Measurements from ENCODE around the gene ZFAND3. TPM values are rescaled to one million over a fixed set of nuclear protein-coding genes. Genes with fewer than 3 reads are reported as not detected.

Gene ZFAND3
- polyA plus RNA-seq, 3 donors, result 11.5 to 21.1 (median 11.7) TPM

DNA sequence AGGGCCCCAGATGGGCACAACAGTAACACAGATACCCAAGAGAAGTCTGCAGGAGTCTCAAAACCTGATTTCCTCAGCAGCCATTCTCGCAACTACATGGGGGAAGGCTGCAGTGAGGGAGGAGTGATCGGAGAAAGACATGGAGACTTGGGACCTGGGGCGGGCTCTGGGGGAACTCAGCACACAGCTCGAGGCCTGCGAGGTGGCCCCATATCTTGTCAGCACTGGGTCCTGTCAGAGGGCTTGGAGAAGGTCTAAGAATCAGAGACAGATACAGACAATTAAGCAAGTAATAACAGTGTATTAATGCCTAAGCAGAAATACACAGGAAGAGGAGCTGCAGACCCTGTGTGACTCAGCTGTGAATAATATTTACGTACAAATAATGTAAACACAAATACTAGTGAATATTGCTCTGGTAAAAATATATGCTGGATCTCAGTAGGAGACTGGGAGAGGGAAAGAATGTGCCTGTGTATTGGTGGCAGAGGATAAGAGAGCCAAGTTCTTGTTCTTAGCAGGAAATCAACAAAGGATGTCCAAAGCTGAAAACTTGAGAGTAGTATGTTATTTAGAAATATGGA lies 336.2 kb downstream of the ZFAND3 start:
- Histone ChIP-seq H3K36me3 (replicated peaks in 1 of 2; ENCODE audit: control insufficient read depth in 1 of 2, insufficient read depth in 2 of 2, low read length in 2 of 2) (peaks cover 12 to 34% of the 10 kb centered on the region in 2 donors), H3K4me2 (replicated peaks; ENCODE audit: extremely low read depth, low read length, poor library complexity, severe bottlenecking) (no peak overlapping the region), H3K9ac (ENCODE audit: insufficient read depth, low read length, poor library complexity, severe bottlenecking) (peak overlapping the region; percentile 25), H4K20me1 (ENCODE audit: insufficient read depth, low read length) (peaks cover 71% of the 10 kb centered on the region), H3K79me2 (ENCODE audit: insufficient read depth, low read length) (no peaks in the 10 kb centered on the region), H3K4me3 (replicated peaks in 1 of 3; ENCODE audit: low read depth in 2 of 3, low read length in 3 of 3) (no peak overlapping the region), H3K4me1 (ENCODE audit: control insufficient read depth in 1 of 2, insufficient read depth in 2 of 2, low read length in 2 of 2) (peaks cover 13 to 16% of the 10 kb centered on the region in 2 donors), H2AFZ (ENCODE audit: insufficient read depth, low read depth, low read length, poor library complexity, severe bottlenecking) (no peak overlapping the region), H3K27me3 (ENCODE audit: control insufficient read depth in 2 of 2, insufficient read depth in 2 of 2, low read length in 2 of 2) (no peaks in the 10 kb centered on the region), H3K9me3 (replicated peaks in 1 of 2; ENCODE audit: control insufficient read depth in 1 of 2, insufficient read depth in 1 of 2, low read length in 2 of 2) (no peaks in the 10 kb centered on the region), H3K27ac (ENCODE audit: low read depth in 1 of 2, low read length in 2 of 2) (peak overlapping the region; percentile 59 to 83)
- WGBS (ENCODE audit: insufficient coverage), result 91% methylated on average over 4 of the region's 6 CpGs
- Mint-ChIP-seq H3K4me1 (peaks cover 29% of the 10 kb centered on the region), H3K4me3 (no peak overlapping the region), H3K36me3 (peaks cover 33 to 65% of the 10 kb centered on the region in 2 donors), H3K27ac (peak overlapping the region; percentile 86 to 97 (median 93)), H3K9me3 (peaks cover 0 to 5% (median 0%) of the 10 kb centered on the region in 7 donors), H3K27me3 (ENCODE audit: low read depth in 3 of 3) (peaks cover 0 to 6% (median 1%) of the 10 kb centered on the region in 3 donors)
- TF ChIP-seq, protein P1, sequence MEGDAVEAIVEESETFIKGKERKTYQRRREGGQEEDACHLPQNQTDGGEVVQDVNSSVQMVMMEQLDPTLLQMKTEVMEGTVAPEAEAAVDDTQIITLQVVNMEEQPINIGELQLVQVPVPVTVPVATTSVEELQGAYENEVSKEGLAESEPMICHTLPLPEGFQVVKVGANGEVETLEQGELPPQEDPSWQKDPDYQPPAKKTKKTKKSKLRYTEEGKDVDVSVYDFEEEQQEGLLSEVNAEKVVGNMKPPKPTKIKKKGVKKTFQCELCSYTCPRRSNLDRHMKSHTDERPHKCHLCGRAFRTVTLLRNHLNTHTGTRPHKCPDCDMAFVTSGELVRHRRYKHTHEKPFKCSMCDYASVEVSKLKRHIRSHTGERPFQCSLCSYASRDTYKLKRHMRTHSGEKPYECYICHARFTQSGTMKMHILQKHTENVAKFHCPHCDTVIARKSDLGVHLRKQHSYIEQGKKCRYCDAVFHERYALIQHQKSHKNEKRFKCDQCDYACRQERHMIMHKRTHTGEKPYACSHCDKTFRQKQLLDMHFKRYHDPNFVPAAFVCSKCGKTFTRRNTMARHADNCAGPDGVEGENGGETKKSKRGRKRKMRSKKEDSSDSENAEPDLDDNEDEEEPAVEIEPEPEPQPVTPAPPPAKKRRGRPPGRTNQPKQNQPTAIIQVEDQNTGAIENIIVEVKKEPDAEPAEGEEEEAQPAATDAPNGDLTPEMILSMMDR (IDR thresholded peaks at IDR 0.05), result no peak
- intact Hi-C loops (cut with micrococcal nuclease), result no loop called here
- peak in 2 of 3 donors; percentile 8 to 21 for DNase-seq

DNA sequence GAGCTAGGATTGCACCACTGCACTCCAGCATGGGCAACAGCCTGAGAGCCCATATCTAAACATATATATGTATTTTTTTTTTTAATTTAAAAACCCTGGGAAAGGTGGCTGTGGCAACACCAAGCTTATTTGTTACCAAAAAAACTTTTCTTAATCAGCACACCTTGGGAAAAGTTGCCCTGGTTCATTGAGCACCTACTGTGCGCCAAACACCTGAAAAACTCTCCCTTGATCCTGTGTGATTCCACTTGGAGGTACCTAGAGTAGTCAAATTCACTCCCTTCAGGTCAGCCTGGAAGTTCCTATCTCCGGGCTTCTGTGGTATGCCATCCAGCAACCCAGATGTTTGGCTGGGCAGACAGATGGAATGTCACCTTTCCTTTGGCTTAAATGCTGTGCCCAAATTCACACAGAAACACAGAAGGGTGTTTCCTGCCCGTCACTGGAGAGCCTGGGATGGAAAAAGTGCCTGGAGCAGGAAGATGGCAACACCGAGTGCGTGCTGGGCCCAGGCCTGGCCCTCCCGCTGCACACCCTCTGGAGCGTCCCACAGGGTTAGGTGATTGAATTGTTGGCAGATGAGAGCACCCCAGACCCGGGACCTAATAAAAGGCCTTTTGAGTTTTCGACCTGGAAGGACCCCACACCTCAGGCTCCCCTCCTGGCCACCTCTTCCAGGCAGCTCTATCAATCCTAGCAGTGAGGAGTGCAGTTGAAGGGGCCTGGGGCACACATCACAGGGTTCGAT lies 337.5 kb downstream of the ZFAND3 start:
- Mint-ChIP-seq H3K4me1 (peaks cover 32% of the 10 kb centered on the region), H3K4me3 (no peak overlapping the region), H3K9me3 (peaks cover 0 to 7% (median 0%) of the 10 kb centered on the region in 7 donors), H3K27me3 (ENCODE audit: low read depth in 3 of 3) (peaks cover 0 to 6% (median 4%) of the 10 kb centered on the region in 3 donors), H3K36me3 (peaks cover 33 to 60% of the 10 kb centered on the region in 2 donors), H3K27ac (peak overlapping the region in 5 of 7 donors; percentile 4 to 97 (median 61))
- H3K4me2 ChIP-seq (replicated peaks; ENCODE audit: extremely low read depth, low read length, poor library complexity, severe bottlenecking), result no peak overlapping the region
- H3K27me3 ChIP-seq (ENCODE audit: control insufficient read depth in 2 of 2, insufficient read depth in 2 of 2, low read length in 2 of 2), result no peaks in the 10 kb centered on the region
- WGBS (ENCODE audit: insufficient coverage), result 100% methylated on average over 4 of the region's 10 CpGs
- no peak overlapping the region for H3K9ac ChIP-seq (ENCODE audit: insufficient read depth, low read length, poor library complexity, severe bottlenecking)
- TF ChIP-seq, protein P1 (IDR thresholded peaks at IDR 0.05), result no peak
- no peaks in the 10 kb centered on the region for H3K9me3 ChIP-seq (replicated peaks in 1 of 2; ENCODE audit: control insufficient read depth in 1 of 2, insufficient read depth in 1 of 2, low read length in 2 of 2)
- peaks cover 13 to 16% of the 10 kb centered on the region in 2 donors for H3K4me1 ChIP-seq (ENCODE audit: control insufficient read depth in 1 of 2, insufficient read depth in 2 of 2, low read length in 2 of 2)
- H4K20me1 ChIP-seq (ENCODE audit: insufficient read depth, low read length), result peaks cover 59% of the 10 kb centered on the region
- H3K36me3 ChIP-seq (replicated peaks in 1 of 2; ENCODE audit: control insufficient read depth in 1 of 2, insufficient read depth in 2 of 2, low read length in 2 of 2), result peaks cover 8 to 21% of the 10 kb centered on the region in 2 donors
- H3K27ac ChIP-seq (ENCODE audit: low read depth in 1 of 2, low read length in 2 of 2), result no peak overlapping the region
- DNase-seq, result no peak
- intact Hi-C loops (cut with micrococcal nuclease), result no loop called here
- H3K4me3 ChIP-seq (replicated peaks in 1 of 3; ENCODE audit: low read depth in 2 of 3, low read length in 3 of 3), result no peak overlapping the region
- no peak overlapping the region for H2AFZ ChIP-seq (ENCODE audit: insufficient read depth, low read depth, low read length, poor library complexity, severe bottlenecking)
- H3K79me2 ChIP-seq (ENCODE audit: insufficient read depth, low read length), result no peaks in the 10 kb centered on the region

Data from CD14-positive monocyte (primary cell).